ENCODE measurements around the gene ANKRD12.

Gene ANKRD12

GRCh38 chr18:9188359-9189231 lies 52.0 kb downstream of the ANKRD12 start:
- DNase-seq, result no peak

DNA sequence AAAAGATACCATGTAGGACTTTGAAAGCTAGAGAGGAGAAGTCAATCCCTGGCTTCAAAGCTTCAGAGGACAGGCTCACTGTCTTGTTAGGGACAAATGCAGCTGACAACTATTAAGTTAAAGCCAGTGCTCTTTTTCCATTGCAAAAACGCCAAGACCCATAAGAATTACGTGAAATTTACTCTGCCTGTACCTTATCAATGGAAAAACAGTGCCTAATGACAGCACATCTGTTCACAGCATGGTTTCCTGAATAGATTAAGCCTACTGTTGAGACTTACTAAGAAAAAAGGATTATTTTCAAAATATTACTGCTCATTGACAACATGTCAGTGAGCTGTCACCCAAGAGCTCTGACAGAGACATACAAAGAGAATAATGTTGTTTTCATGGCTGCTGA lies 52.9 kb downstream of the ANKRD12 start:
- no peak for DNase-seq

DNA sequence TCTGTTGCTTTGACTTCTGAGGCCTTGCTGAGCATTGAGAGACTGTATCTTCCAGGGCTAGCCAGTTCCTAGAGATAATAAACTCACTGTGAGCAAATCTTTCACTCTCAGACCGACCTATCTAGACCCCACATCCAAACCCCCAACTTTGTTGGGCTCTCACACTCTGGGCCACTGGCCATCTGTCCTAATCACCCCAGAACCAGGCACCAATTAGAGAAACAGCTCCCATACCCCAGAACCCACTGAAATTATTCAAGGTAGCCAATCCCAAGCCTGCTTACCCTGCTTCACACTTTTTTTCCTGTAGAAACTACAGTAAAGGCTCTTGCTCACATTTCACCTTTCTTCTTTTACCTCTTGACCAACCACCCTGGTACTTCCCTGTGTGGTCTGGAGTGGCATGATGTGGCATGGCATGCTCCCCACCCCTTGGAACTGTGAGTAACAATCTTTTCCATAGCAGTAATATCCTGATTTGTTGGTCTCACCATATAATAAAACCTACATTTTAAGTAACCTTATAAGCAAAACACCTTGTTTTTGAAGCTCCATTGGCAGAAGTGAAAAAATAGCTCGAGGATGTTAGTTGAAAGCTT lies 55.2 kb downstream of the ANKRD12 start:
- no peak for DNase-seq

DNA sequence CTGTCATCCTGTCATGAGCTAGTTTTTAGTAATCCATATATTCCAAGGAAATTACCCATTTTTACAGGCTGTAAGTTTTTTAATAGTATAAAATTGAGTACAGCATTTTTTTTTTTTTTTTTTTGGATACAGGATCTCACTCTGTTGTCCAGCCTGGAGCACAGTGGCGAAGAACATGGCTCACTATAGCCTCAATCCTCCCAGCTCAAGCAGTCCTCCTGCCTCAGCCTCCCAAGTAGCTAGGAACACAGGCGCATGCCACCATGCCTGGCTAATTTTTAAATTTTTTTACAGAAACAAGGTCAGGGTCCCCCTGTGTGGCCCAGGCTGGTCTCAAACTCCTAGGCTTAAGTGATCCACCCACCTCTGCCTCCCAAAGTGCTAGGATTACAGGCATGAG lies 56.5 kb downstream of the ANKRD12 start:
- DNase-seq, result no peak

DNA sequence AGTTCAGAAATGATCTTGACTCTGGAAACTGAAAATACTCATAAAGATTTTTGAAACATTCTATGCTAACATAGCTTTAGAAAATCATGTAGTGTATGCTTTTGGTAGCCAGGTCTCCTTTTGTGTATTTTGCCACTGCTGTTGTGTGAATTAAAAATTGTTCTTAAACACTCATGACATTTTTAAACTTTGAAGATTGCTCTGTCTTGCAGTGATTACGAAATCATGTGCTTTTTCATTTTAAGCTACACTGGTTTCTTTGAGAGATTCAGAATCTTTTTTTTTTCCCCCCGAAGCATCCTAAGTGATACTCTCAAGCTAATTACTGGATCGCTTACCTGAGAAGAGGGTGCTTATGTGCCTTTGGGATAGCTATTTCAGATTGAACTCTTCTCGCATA lies 60.0 kb downstream of the ANKRD12 start:
- DNase-seq, result no peak

DNA sequence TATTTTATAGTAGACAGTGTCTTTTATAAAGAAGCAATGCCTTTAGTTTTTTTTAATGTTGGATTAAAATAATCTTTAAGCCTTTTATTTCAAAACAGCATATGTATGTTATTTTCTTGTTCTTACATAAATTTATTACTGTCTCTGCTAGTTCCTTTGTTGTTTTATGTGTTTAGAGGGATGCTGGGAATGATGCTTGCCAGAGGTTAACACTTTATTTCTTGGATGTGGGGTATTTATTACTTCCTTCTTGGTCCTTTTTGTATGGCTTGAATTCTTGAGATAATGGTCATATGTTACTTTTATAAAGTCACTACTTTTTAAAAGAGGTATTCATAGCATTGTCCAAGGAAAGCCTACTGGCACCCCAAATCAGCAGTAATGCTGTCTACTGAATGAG lies 63.1 kb downstream of the ANKRD12 start:
- DNase-seq, result no peak

- DNase-seq, result no peak
Measured at GRCh38 chr18:9201224-9201623, 64.6 kb downstream of the ANKRD12 start.

DNA sequence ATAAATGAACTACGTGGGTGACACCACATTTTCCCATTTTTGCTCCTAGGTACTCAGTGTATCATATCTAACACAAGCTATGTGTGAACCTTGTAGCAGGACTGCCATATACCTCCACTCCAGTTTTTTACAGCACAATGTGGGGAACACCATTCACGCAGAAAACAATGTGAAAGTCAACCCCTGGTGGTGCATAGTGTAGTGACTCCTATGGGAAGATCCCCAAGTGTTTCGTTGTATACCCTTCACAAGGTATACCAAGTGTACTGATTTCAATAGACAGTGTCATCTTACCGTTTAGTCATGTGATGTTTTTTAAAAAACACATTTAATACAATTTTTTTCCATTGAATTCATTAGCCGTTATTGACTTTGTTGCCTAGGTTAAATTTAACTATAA lies 68.1 kb downstream of the ANKRD12 start:
- no peak for DNase-seq

GRCh38 chr18:9206421-9206820 lies 69.8 kb downstream of the ANKRD12 start:
- no peak for DNase-seq

DNA sequence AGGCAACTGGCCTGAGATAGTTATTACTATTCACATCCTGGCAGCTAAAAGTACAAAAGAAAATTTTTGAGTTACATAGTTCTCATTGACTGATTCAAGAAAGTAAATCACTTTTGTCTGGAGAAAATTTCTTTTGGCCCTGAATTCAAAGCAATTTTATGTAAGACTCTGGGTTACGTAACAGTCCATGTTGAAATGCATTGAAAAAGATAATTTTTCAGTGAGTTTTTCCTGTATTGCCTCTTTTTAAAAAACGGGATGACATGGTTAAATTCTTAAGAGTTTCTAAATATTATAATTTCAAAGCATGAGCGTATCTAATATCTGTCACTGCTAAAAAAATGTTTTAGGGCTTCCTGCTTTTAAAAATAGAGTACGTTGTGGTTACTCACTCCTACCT lies 72.7 kb downstream of the ANKRD12 start:
- DNase-seq, result no peak

- DNase-seq, result no peak
Measured at GRCh38 chr18:9210966-9211365, 74.4 kb downstream of the ANKRD12 start.

GRCh38 chr18:9211955-9212354 lies 75.4 kb downstream of the ANKRD12 start:
- DNase-seq, result no peak

- DNase-seq, result no peak
Measured at GRCh38 chr18:9215221-9215933, 78.8 kb downstream of the ANKRD12 start.

GRCh38 chr18:9216459-9216858 lies 79.9 kb downstream of the ANKRD12 start:
- no peak for DNase-seq

DNA sequence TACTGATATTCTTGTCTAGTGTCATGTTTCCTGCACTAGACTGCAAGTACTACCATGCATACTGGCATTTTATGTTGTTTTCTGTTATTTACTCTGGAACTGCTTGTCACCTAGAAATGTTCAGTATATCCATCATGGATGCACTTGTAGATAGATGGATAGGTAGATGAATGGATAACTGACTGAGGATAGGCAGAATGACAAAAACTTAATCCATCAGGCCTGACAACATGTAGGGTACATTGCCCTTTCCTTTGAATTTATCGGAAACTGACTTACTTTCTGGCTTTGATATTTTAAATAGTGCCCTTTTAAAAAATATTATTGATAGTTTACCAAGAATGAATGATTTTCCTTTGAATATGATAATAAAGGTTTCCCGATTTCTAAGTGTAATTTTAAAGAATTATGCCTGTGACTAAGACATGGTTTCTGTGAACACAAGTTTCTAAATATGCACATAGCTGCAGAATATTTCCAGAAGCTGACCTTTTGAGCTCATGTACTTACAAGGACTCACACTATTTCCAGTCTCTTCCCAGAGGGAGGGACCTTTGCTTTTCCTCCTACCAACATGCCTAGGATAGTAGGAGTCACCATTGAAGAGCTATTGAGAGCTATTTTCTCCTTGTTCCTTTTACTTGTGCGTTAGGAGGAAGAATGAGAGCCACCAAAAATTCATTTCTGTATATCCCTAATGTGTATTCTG lies 81.3 kb downstream of the ANKRD12 start:
- DNase-seq, result no peak

DNA sequence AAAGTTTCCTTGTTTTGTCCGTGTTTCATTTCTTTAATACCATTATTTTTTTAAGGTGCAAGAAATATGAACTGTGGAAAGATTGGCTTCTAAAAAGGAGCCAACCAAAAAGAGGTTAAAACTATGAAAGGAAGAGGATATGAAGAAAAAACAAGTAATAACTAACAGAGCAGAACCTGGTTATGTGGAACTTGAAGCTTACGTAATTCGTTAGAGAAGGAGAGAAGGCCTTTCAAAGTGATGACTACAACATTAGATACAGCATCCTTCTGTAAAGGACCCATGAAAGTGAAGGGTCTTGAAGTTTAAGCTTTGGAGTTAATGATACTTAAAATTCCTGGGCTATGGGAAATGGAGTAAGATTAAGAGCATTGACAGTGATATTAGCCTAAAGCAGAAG lies 84.5 kb downstream of the ANKRD12 start:
- no peak for DNase-seq

DNA sequence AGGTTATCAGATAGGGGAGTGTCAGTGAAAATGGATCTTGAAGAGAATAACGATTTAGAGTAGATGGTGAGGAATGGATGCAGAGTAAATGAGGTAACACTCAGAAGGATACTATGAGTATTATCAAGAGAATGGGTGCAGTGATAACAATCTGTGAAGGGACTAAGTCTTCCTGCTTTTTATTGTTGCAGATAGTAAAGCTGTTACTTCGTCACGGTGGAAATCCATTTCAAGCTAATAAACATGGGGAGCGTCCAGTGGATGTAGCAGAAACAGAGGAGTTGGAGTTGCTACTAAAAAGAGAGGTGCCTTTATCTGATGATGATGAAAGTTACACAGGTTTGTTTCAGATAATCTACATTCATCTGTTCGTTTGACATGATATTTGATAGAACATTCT lies 85.1 kb downstream of the ANKRD12 start:
- DNase-seq, result no peak

- DNase-seq, result no peak
Measured at GRCh38 chr18:9223356-9223755, 86.8 kb downstream of the ANKRD12 start.

GRCh38 chr18:9226463-9226862 lies 89.9 kb downstream of the ANKRD12 start:
- no peak for DNase-seq

GRCh38 chr18:9231852-9232486 lies 95.4 kb downstream of the ANKRD12 start:
- no peak for DNase-seq

- DNase-seq, result no peak
Measured at GRCh38 chr18:9232977-9233376, 96.4 kb downstream of the ANKRD12 start.

- DNase-seq, result no peak
Measured at GRCh38 chr18:9233771-9234440, 97.3 kb downstream of the ANKRD12 start.
